ENCODE data around the gene TLCD2. TPM values are rescaled to one million over a fixed set of nuclear protein-coding genes. Genes with fewer than 3 reads are reported as not detected.
"Not testable (repeated sequence)": the region's sequence is repeated elsewhere in the genome, so short reads cannot be mapped to it uniquely, and the experiment has no call there.

The TLCD2 gene
- total RNA-seq, 1 donor from 2014 or later, result 0.04 TPM

GRCh38 chr17:1742371-1743087, 32.4 kb upstream of the TLCD2 start, which contains the start of gene SERPINF2:
TSS of gene SERPINF2 (plus strand) at chr17:1742871. CDS start at chr17:1744996, 2,125 bp downstream.
- H3K4me1 Mint-ChIP-seq, result no peaks in the 10 kb centered on the region
- no peaks in the 10 kb centered on the region for H3K27me3 Mint-ChIP-seq
- POLR2A ChIA-PET, result interaction anchor here (0.8 kb wide), 1 partner anchor 21 kb away, joined by 4 read pairs; no protein-coding TSS in a partner anchor
- DNase-seq (no peak), ATAC-seq (ENCODE audit: low read depth) (no peak)
- peaks cover 7% of the 10 kb centered on the region for H3K36me3 Mint-ChIP-seq (ENCODE audit: low read depth)
- H3K4me3 Mint-ChIP-seq, result no peak within 1 kb of the TSS
- CTCF ChIA-PET, result no interaction called here
- intact Hi-C loops (cut with micrococcal nuclease), result no loop called here
- TF ChIP-seq CTCF (IDR thresholded peaks at IDR 0.05), result no peak
- no peaks in the 10 kb centered on the region for H3K9me3 Mint-ChIP-seq
- no peak within 1 kb of the TSS for H3K27ac Mint-ChIP-seq

GRCh38 chr17:1741899-1742298, 31.7 kb upstream of the TLCD2 start:
- H3K27ac Mint-ChIP-seq; H3K27me3 Mint-ChIP-seq; ATAC-seq (ENCODE audit: low read depth); CTCF ChIA-PET; intact Hi-C loops (cut with micrococcal nuclease); H3K4me3 Mint-ChIP-seq; DNase-seq; H3K4me1 Mint-ChIP-seq; POLR2A ChIA-PET; H3K9me3 Mint-ChIP-seq: not testable (repeated sequence)
- peaks cover 14% of the 10 kb centered on the region for H3K36me3 Mint-ChIP-seq (ENCODE audit: low read depth)

DNA sequence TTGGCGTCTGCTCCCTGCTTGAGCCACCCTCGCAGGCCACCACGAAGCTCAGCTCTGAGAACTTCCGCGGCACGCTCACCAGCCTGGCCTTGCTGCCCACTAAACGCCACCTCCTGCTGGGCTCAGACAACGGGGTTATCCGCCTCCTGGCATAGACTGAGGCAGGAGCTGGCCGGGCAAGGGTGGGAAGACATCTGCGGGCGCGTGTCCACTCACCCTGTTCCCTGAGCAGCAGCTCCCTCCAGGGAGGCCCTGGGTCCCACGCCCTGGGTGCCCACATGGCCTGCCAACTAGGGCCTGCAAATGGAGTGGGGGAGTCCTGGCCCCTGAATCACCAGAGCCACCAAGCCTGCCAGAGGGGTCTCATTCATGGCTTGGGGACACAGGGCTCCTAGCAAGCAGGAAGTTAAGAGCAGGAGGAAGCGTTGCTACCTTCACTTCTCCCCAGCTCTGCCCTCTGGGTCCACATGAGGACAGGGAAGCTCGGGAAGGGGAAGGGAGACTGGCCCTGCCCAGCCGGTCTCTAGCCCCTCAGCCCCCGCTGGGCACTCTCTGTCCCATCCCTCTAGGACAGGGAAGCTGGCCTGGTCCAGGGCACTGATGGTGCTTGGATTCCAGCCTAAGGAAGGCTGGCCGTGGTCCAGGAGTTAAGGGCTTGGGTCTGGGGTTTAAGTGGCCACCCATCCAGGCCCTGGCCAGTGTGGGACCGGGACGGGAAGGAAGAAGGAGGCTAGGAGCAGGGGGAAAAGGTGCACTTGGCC, 27.5 kb upstream of the TLCD2 start:
- Mint-ChIP-seq H3K36me3 (ENCODE audit: low read depth) (peaks cover 42% of the 10 kb centered on the region), H3K4me3 (no peak overlapping the region), H3K4me1 (peaks cover 22% of the 10 kb centered on the region), H3K27ac (no peak overlapping the region), H3K27me3 (no peaks in the 10 kb centered on the region), H3K9me3 (no peaks in the 10 kb centered on the region)
- no peak for DNase-seq
- no peak for ATAC-seq (ENCODE audit: low read depth)
- ChIA-PET CTCF (no interaction called here), POLR2A (interaction anchor here (0.5 to 0.7 kb wide), 2 partner anchors 18 to 112 kb away, joined by 3 read pairs; no protein-coding TSS in a partner anchor)
- no peak for TF ChIP-seq CTCF (IDR thresholded peaks at IDR 0.05)
- intact Hi-C loops (cut with micrococcal nuclease), result no loop called here

- H3K9me3 Mint-ChIP-seq, result no peaks in the 10 kb centered on the region
- ChIA-PET POLR2A (interaction anchor here (0.6 to 1.1 kb wide), 5 partner anchors 14 to 67 kb away, joined by 3 to 5 read pairs (median 4); no protein-coding TSS in a partner anchor), CTCF (no interaction called here)
- no peaks in the 10 kb centered on the region for H3K27me3 Mint-ChIP-seq
- no peak for ATAC-seq (ENCODE audit: low read depth)
- H3K36me3 Mint-ChIP-seq (ENCODE audit: low read depth), result peaks cover 44% of the 10 kb centered on the region
- intact Hi-C loops (cut with micrococcal nuclease), result no loop called here
- no peak for DNase-seq
- H3K4me3 Mint-ChIP-seq, result no peak overlapping the region
- no peak for TF ChIP-seq CTCF (IDR thresholded peaks at IDR 0.05)
- H3K27ac Mint-ChIP-seq, result no peak overlapping the region
- peaks cover 27% of the 10 kb centered on the region for H3K4me1 Mint-ChIP-seq
Measured at GRCh38 chr17:1736348-1737281, 26.4 kb upstream of the TLCD2 start.

GRCh38 chr17:1735834-1736347, 25.7 kb upstream of the TLCD2 start:
- Mint-ChIP-seq H3K36me3 (ENCODE audit: low read depth) (peaks cover 48% of the 10 kb centered on the region), H3K27me3 (no peaks in the 10 kb centered on the region), H3K4me1 (peaks cover 27% of the 10 kb centered on the region), H3K4me3 (no peak overlapping the region), H3K27ac (no peak overlapping the region), H3K9me3 (no peaks in the 10 kb centered on the region)
- intact Hi-C loops (cut with micrococcal nuclease), result no loop called here
- TF ChIP-seq CTCF (IDR thresholded peaks at IDR 0.05), result no peak
- ChIA-PET CTCF (no interaction called here), POLR2A (interaction anchor here (1.0 to 1.1 kb wide), 2 partner anchors 14 to 16 kb away, joined by 4 to 5 read pairs; no protein-coding TSS in a partner anchor)
- DNase-seq, result no peak
- no peak for ATAC-seq (ENCODE audit: low read depth)

Data from activated B cell treated with CpG ODN at 0.5 μM for 24 hours (primary cell).